Measurements from ENCODE around the gene GPR12. TPM values are rescaled to one million over a fixed set of nuclear protein-coding genes. Genes with fewer than 3 reads are reported as not detected.

Gene GPR12
- total RNA-seq, 1 donor: not detected

DNA sequence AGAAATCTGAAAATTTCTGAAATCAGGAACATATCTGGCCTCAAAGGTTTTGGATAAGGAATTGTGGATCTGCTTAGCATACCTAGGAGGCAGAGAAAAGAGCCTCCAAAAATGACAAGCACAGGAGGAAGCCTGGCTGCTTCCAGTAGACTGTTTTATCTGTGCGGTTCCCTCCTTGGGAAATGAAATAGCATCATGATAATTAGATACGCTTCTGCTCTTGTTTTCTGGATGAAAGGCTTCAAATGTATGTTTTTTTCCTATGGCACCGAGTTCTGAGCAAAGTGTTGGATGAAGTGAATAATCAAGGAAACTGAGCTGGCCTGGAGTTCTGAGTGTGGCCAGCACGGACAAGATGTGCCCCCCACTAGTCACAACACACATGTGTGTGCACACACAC is 19.8 kb upstream of the GPR12 start:
- Histone ChIP-seq H3K27me3 (ENCODE audit: insufficient read depth, low read length) (peaks cover 3% of the 10 kb centered on the region), H3K27ac (ENCODE audit: low read depth, low read length) (no peak overlapping the region), H3K4me2 (ENCODE audit: insufficient read depth, low read length) (no peak overlapping the region), H3K4me3 (ENCODE audit: insufficient read depth, low read length) (no peak overlapping the region), H2AFZ (ENCODE audit: low read length) (no peak overlapping the region), H3K4me1 (ENCODE audit: insufficient read depth, low read length) (no peaks in the 10 kb centered on the region), H3K36me3 (ENCODE audit: insufficient read depth, low read length) (no peaks in the 10 kb centered on the region), H3K79me2 (ENCODE audit: insufficient read depth, low read length) (no peaks in the 10 kb centered on the region), H3K9me3 (ENCODE audit: low read depth, low read length) (no peaks in the 10 kb centered on the region), H4K20me1 (ENCODE audit: insufficient read depth, low read length) (no peaks in the 10 kb centered on the region)
- no peak for DNase-seq (ENCODE audit: insufficient read length, low spot score, missing footprints)
- TF ChIP-seq, protein P1, sequence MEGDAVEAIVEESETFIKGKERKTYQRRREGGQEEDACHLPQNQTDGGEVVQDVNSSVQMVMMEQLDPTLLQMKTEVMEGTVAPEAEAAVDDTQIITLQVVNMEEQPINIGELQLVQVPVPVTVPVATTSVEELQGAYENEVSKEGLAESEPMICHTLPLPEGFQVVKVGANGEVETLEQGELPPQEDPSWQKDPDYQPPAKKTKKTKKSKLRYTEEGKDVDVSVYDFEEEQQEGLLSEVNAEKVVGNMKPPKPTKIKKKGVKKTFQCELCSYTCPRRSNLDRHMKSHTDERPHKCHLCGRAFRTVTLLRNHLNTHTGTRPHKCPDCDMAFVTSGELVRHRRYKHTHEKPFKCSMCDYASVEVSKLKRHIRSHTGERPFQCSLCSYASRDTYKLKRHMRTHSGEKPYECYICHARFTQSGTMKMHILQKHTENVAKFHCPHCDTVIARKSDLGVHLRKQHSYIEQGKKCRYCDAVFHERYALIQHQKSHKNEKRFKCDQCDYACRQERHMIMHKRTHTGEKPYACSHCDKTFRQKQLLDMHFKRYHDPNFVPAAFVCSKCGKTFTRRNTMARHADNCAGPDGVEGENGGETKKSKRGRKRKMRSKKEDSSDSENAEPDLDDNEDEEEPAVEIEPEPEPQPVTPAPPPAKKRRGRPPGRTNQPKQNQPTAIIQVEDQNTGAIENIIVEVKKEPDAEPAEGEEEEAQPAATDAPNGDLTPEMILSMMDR (IDR thresholded peaks at IDR 0.05; ENCODE audit: extremely low read depth, low read depth, low read length): no peak

DNA sequence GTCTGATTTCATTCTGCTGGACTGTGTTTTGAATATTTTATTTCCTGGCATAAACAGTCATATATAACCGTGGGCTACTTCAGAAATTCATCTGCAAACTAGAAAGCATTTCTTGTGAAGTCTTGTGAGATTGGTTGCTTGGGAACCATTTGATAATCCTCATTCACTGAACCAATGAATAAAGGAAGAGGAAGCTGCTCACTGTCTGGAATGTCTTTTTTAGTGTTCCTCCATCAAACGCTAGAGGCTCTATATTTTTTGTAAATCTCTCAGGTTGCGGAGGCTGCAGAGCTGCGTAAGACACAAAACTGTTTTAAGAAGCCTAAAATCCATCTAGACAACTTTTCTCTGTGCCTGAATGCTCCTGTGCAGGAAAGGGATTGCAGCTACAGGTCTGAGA is 18.7 kb upstream of the GPR12 start:
- Histone ChIP-seq H3K27me3 (ENCODE audit: insufficient read depth, low read length) (no peaks in the 10 kb centered on the region), H3K27ac (ENCODE audit: low read depth, low read length) (no peak overlapping the region), H3K4me3 (ENCODE audit: insufficient read depth, low read length) (no peak overlapping the region), H3K79me2 (ENCODE audit: insufficient read depth, low read length) (no peaks in the 10 kb centered on the region), H3K9me3 (ENCODE audit: low read depth, low read length) (no peaks in the 10 kb centered on the region), H3K36me3 (ENCODE audit: insufficient read depth, low read length) (no peaks in the 10 kb centered on the region), H4K20me1 (ENCODE audit: insufficient read depth, low read length) (no peaks in the 10 kb centered on the region), H3K4me1 (ENCODE audit: insufficient read depth, low read length) (no peaks in the 10 kb centered on the region), H3K4me2 (ENCODE audit: insufficient read depth, low read length) (no peak overlapping the region), H2AFZ (ENCODE audit: low read length) (no peak overlapping the region)
- DNase-seq (ENCODE audit: insufficient read length, low spot score, missing footprints): no peak
- TF ChIP-seq, protein P1 (IDR thresholded peaks at IDR 0.05; ENCODE audit: extremely low read depth, low read depth, low read length): no peak

DNA sequence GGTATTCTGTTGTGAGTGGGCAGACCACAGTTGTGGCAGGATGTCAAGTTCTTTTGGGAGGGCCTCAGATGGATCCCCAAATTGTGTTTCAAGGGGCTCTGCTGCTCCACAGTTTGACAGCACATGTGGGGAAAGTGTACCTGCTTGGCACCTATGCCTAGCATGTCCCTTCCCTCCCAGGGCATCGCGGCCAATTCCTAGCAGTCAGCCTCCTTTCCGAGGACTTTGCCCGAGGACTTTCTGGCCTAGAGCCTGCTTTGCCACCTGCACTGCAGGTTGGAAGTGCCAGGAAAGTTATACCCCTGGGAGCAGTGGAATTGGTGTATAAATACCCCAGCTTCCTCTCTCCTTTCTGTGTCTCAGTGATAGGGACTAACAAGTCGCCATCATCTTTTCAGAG is 11.9 kb upstream of the GPR12 start:
- DNase-seq (ENCODE audit: insufficient read length, low spot score, missing footprints): no peak
- Histone ChIP-seq H3K36me3 (ENCODE audit: insufficient read depth, low read length) (no peaks in the 10 kb centered on the region), H3K79me2 (ENCODE audit: insufficient read depth, low read length) (no peaks in the 10 kb centered on the region), H4K20me1 (ENCODE audit: insufficient read depth, low read length) (no peaks in the 10 kb centered on the region), H2AFZ (ENCODE audit: low read length) (no peak overlapping the region), H3K27me3 (ENCODE audit: insufficient read depth, low read length) (no peaks in the 10 kb centered on the region), H3K4me3 (ENCODE audit: insufficient read depth, low read length) (no peak overlapping the region), H3K27ac (ENCODE audit: low read depth, low read length) (no peak overlapping the region), H3K4me2 (ENCODE audit: insufficient read depth, low read length) (no peak overlapping the region), H3K4me1 (ENCODE audit: insufficient read depth, low read length) (no peaks in the 10 kb centered on the region), H3K9me3 (ENCODE audit: low read depth, low read length) (no peaks in the 10 kb centered on the region)
- TF ChIP-seq, protein P1 (IDR thresholded peaks at IDR 0.05; ENCODE audit: extremely low read depth, low read depth, low read length): no peak

DNA sequence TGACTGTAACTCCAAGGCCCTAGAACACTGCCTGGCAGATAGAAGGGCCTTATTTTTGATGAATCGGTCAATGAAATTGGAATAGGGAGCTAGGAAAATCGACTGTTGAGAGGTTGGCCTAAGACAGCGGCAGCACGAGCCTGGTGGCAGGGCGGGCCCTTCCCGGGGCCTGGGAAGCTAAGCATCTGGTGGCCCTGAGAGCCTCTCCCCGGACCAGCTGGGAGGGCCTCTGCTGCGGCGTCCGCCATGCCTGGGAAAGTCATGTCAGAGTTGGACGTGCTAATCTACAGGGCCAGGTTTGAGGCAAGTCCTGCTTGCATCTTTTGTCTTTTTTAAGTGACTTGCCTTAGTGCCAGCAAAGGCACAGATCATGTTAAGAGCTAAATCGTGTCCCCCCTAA is 11.2 kb upstream of the GPR12 start:
- Histone ChIP-seq H3K9me3 (ENCODE audit: low read depth, low read length) (no peaks in the 10 kb centered on the region), H3K27me3 (ENCODE audit: insufficient read depth, low read length) (no peaks in the 10 kb centered on the region), H4K20me1 (ENCODE audit: insufficient read depth, low read length) (no peaks in the 10 kb centered on the region), H3K79me2 (ENCODE audit: insufficient read depth, low read length) (no peaks in the 10 kb centered on the region), H3K4me1 (ENCODE audit: insufficient read depth, low read length) (no peaks in the 10 kb centered on the region), H2AFZ (ENCODE audit: low read length) (no peak overlapping the region), H3K27ac (ENCODE audit: low read depth, low read length) (no peak overlapping the region), H3K4me3 (ENCODE audit: insufficient read depth, low read length) (no peak overlapping the region), H3K36me3 (ENCODE audit: insufficient read depth, low read length) (no peaks in the 10 kb centered on the region), H3K4me2 (ENCODE audit: insufficient read depth, low read length) (no peak overlapping the region)
- no peak for DNase-seq (ENCODE audit: insufficient read length, low spot score, missing footprints)
- TF ChIP-seq, protein P1 (IDR thresholded peaks at IDR 0.05; ENCODE audit: extremely low read depth, low read depth, low read length): no peak

Measured in osteoblast (primary cell).